Smooth muscle cell (in vitro differentiated cells): Measurements from ENCODE around the gene C21orf91. TPM values are rescaled to one million over a fixed set of nuclear protein-coding genes. Genes with fewer than 3 reads are reported as not detected.
A peak's percentile ranks its signal among the peaks of the same experiment; 100 is the strongest.

Experiments
- DNase-seq: peaks from one replicate; lab custom pipeline; 2025; ENCODE audit not compliant: unreplicated experiment; lab: John Stamatoyannopoulos, UW
- H2AFZ ChIP-seq: fragments of 200-600 bp; sonication (generic); 2 replicates; pipeline ENCODE4 v1.6.0; 2016; ENCODE audit warnings: antibody characterized with exemption, low read depth, mild to moderate bottlenecking
- H3F3A ChIP-seq: fragments of 200-600 bp; sonication (generic); 2 replicates; pipeline ENCODE4 v1.6.0; 2017; ENCODE audit warnings: antibody characterized with exemption, low read depth
- H3K27ac ChIP-seq: fragments of 200-600 bp; sonication (generic); 2 replicates; pipeline ENCODE4 v1.5.1; 2016; ENCODE audit warnings: low read depth, mild to moderate bottlenecking
- H3K27me3 ChIP-seq: fragments of 200-600 bp; sonication (generic); 2 replicates; pipeline ENCODE4 v1.6.1; 2016; ENCODE audit warnings: low read depth, mild to moderate bottlenecking
- H3K36me3 ChIP-seq: fragments of 200-600 bp; sonication (generic); 2 replicates; pipeline ENCODE4 v1.5.1; 2016; ENCODE audit warnings: low read depth
- H3K4me1 ChIP-seq: fragments of 200-600 bp; sonication (generic); 2 replicates; pipeline ENCODE4 v1.5.1; 2016; ENCODE audit warnings: low read depth
- H3K4me2 ChIP-seq: fragments of 200-600 bp; sonication (generic); 2 replicates; pipeline ENCODE4 v1.6.0; 2016; ENCODE audit warnings: mild to moderate bottlenecking
- H3K4me3 ChIP-seq: fragments of 200-600 bp; sonication (generic); 2 replicates; pipeline ENCODE4 v1.5.1; 2016; ENCODE audit warnings: mild to moderate bottlenecking
- H3K79me2 ChIP-seq: fragments of 200-600 bp; sonication (generic); 2 replicates; pipeline ENCODE4 v1.6.0; 2016; ENCODE audit warnings: low read depth, mild to moderate bottlenecking
- H3K9ac ChIP-seq: fragments of 200-600 bp; sonication (generic); 2 replicates; pipeline ENCODE4 v1.6.0; 2016; ENCODE audit warnings: low read depth
- H3K9me3 ChIP-seq: fragments of 200-600 bp; sonication (generic); replicated peaks from 2 replicates; pipeline ENCODE4 v1.5.1; 2016; ENCODE audit warnings: low read depth
- H4K20me1 ChIP-seq: fragments of 200-600 bp; sonication (generic); 2 replicates; pipeline ENCODE4 v1.6.0; 2016; ENCODE audit warnings: low read depth
- CTCF ChIP-seq: fragments of 200-600 bp; sonication (generic); IDR thresholded peaks from 2 replicates; pipeline ENCODE4 v1.5.1; 2017; ENCODE audit warnings: borderline replicate concordance, mild to moderate bottlenecking, antibody characterized with exemption; ENCODE audit not compliant: insufficient read depth, poor library complexity, severe bottlenecking
- WGBS: methylation state at CpG from one replicate; pipeline ENCODE4 v1.1.7; 2016; ENCODE audit warnings: low lambda C conversion rate; 5-methylcytosine and 5-hydroxymethylcytosine counted together
- polyA plus RNA-seq: library from polyadenylated mRNA; unstranded; fragments of >200 nt; fragmentation: Nextera tagmentation; extraction: Ambion mirVana; gene quantifications from 2 replicates; pipeline ENCODE4 v1.2.1, GENCODE V29; 2016
- total RNA-seq: library from RNA; depleted of rRNA; stranded (reverse); fragments of >200 nt; gene quantifications from 2 replicates; pipeline ENCODE4 v1.2.3, GENCODE V29; 2014

C21orf91 gene
- total and polyA plus RNA-seq, 2 experiments from 2014 or later: 4.8 to 11.5 TPM

GRCh38 chr21:17848228-17848627 is 29.1 kb upstream of the C21orf91 start:
- no peaks in the 10 kb centered on the region for H3K9me3 ChIP-seq
- H3K4me2 ChIP-seq: peak overlapping the region; percentile 45
- no peak overlapping the region for H3K9ac ChIP-seq
- no peaks in the 10 kb centered on the region for H3K27me3 ChIP-seq
- H2AFZ ChIP-seq: no peak overlapping the region
- no peak for DNase-seq
- no peaks in the 10 kb centered on the region for H3K4me1 ChIP-seq
- H3K4me3 ChIP-seq: no peak overlapping the region
- peak overlapping the region; percentile 64 for H3K27ac ChIP-seq
- H3F3A ChIP-seq: no peaks in the 10 kb centered on the region
- no peaks in the 10 kb centered on the region for H3K79me2 ChIP-seq
- 23% methylated on average over 3 of the region's 3 CpGs for WGBS
- H3K36me3 ChIP-seq: no peaks in the 10 kb centered on the region
- no peak for TF ChIP-seq CTCF
- H4K20me1 ChIP-seq: no peaks in the 10 kb centered on the region

- Histone ChIP-seq H3K4me1 (no peaks in the 10 kb centered on the region), H4K20me1 (no peaks in the 10 kb centered on the region), H3F3A (no peaks in the 10 kb centered on the region), H3K9ac (no peak overlapping the region), H3K9me3 (no peaks in the 10 kb centered on the region), H3K27ac (no peak overlapping the region), H3K4me3 (no peak overlapping the region), H3K79me2 (no peaks in the 10 kb centered on the region), H3K4me2 (no peak overlapping the region), H3K36me3 (no peaks in the 10 kb centered on the region), H3K27me3 (no peaks in the 10 kb centered on the region), H2AFZ (no peak overlapping the region)
- no peak for TF ChIP-seq CTCF
- no peak for DNase-seq
These were observed 21.9 kb upstream of the C21orf91 start for GRCh38 chr21:17841103-17841502.

GRCh38 chr21:17834639-17835354 is 15.6 kb upstream of the C21orf91 start:
- Histone ChIP-seq H3K4me3 (no peak overlapping the region), H3K9me3 (no peaks in the 10 kb centered on the region), H3K27me3 (no peaks in the 10 kb centered on the region), H3K9ac (no peak overlapping the region), H3F3A (no peaks in the 10 kb centered on the region), H4K20me1 (no peaks in the 10 kb centered on the region), H3K79me2 (no peaks in the 10 kb centered on the region), H3K36me3 (no peaks in the 10 kb centered on the region), H3K4me2 (no peak overlapping the region), H3K27ac (no peak overlapping the region), H2AFZ (no peak overlapping the region), H3K4me1 (no peaks in the 10 kb centered on the region)
- no peak for TF ChIP-seq CTCF
- DNase-seq: no peak
- 86% methylated on average over 4 of the region's 4 CpGs for WGBS

GRCh38 chr21:17829472-17829871 is 10.3 kb upstream of the C21orf91 start:
- Histone ChIP-seq H3F3A (no peaks in the 10 kb centered on the region), H3K4me2 (no peak overlapping the region), H3K9ac (no peak overlapping the region), H3K27ac (no peak overlapping the region), H3K4me1 (no peaks in the 10 kb centered on the region), H3K9me3 (no peaks in the 10 kb centered on the region), H3K36me3 (no peaks in the 10 kb centered on the region), H4K20me1 (no peaks in the 10 kb centered on the region), H2AFZ (no peak overlapping the region), H3K4me3 (no peak overlapping the region), H3K27me3 (no peaks in the 10 kb centered on the region), H3K79me2 (no peaks in the 10 kb centered on the region)
- 78% methylated on average over 3 of the region's 3 CpGs for WGBS
- TF ChIP-seq CTCF: no peak
- no peak for DNase-seq
